ENCODE measurements around the gene CXCR6. TPM values are rescaled to one million over a fixed set of nuclear protein-coding genes. Genes with fewer than 3 reads are reported as not detected.

CXCR6 gene
- total RNA-seq (2014; rRNA removed; shearing (Covaris generic)) = 0.27 TPM in 1 of 2 replicates, not detected in the other

DNA sequence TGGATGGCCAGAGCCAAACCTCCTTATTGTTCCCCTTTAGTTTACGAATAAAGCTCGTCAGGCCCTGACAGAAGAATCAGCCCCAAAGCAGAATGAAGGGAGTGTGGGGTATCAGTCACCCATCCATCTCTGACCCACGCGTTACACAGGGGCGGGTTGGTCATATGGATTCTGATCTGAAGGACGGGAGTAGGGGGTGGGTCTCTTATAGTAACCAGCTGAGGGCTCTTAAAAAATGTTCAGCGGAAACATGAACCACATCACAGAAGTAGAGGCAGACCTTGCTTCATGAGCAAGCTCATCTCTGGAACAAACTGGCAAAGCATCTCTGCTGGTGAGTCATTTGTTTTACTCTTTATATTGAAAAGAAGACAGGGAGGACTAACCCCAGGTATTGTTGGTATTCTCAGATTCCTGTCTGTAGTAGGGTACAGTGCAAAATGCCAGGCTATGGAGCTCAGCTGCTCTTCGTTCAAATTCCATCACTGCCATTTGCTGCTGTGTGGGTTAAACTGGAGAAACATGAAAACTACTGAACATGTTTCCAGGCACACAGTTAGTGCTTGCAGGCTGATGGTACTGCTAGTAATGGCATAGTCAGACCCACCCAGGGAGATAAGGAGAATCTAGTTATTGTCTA is at the start of gene CXCR6:
CXCR6 (plus strand) TSS at position 258 of the 640 bp plus-strand sequence. CDS start 3,018 bp downstream, outside the sequence.
- DNase-seq (ENCODE audit: low spot score) = no peak
- in situ Hi-C loops (cut with HindIII; ENCODE audit: low sequenced_read_pairs) = no loop called here

DNA sequence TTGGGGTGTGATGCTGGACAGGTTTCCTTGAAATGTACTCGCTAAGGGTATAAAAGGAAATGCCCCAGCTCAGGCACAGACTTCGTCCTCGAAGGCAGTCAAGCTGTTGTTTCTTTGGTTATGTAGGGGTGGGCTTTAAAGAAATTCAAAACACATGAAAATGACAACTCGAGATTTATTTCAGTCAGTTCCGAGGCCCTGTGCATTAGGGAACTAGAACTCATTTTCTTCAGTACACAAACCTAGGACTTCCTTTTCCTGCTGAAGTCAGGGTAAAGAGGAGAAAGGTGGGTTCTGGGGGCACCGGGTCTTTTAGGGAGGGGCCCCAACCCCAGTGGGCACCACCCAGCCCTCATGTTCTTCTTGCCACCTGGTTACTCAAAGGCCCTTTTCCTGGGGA is 49.2 kb upstream of the CXCR6 start:
- in situ Hi-C loops (cut with HindIII; ENCODE audit: low sequenced_read_pairs) = no loop called here
- DNase-seq (ENCODE audit: low spot score) = no peak

DNA sequence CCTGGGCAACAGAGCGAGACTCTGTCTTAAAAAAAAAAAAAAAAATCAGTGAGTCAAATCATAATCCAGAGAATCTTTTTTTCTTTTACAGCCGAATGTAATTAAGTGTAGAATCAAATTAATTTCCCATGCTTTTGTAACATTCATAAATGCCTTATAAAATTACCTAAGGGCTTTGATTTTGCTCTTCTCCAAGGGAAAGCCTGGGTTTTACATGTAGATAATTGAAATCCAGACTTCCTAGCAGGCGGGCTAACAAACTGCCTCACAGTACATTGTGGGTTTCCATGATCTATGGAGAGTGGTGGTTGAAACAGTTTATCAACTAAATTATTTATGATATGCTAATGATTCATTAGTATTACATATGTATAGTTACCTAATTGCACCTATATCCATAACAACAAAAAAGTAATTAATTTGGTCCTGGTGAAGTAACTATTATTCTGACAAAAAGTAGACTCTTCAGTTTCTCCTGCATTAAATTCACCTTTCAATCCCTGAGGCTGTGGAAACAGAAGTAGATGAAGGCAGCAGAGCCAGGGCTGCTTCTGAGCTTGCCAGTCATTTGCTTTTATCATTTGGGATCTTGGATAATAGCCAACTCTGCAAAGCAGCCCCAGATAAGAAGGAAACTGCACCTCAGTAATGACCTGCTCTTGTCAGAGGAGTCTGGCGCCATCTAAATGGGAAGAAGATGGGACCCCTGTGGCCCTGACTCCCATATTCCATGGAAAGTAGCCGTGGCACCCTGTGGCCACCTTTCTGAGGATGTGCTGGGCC is 47.4 kb upstream of the CXCR6 start:
- no peak for DNase-seq (ENCODE audit: low spot score)
- in situ Hi-C loops (cut with HindIII; ENCODE audit: low sequenced_read_pairs) = no loop called here

DNA sequence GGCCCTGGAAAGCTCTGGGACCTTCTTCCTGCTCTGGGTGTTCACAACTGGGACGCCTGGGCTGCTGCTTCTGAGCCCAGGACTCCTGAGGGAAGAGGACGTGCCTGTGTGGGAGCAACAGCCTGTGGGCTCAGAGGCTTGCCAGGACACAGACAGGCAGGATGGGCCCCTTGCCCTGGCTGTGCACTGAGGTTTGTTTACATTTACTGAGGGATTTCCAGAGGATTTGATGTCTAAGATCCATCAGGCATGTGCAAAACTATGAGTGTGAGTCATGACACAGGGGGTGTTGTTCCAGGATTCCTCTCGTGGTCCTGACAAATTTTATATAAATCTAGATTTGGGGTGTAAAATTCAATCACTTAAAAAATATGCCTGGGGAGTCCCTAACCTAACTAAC is 46.3 kb upstream of the CXCR6 start:
- no peak for DNase-seq (ENCODE audit: low spot score)
- in situ Hi-C loops (cut with HindIII; ENCODE audit: low sequenced_read_pairs) = no loop called here

DNA sequence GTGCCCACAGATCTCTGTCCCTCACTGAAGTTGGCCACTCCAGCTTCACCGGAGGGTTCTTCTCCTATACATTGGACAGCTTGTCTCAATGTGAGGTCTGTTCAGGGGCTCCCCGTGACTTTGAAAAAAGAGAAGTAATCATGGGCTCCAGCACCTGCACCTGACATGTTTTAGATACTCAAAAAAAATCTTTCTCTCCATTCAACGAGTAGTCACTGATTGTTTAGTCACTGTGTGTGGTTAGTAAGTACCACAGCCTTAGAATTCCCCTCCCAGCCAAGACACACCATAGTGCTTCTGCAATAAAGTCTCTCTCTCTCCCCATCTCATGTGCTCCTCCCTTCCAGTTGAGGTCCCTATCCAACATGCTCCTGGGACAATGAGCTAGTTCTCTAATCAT is 38.3 kb upstream of the CXCR6 start:
- in situ Hi-C loops (cut with HindIII; ENCODE audit: low sequenced_read_pairs) = no loop called here
- no peak for DNase-seq (ENCODE audit: low spot score)

DNA sequence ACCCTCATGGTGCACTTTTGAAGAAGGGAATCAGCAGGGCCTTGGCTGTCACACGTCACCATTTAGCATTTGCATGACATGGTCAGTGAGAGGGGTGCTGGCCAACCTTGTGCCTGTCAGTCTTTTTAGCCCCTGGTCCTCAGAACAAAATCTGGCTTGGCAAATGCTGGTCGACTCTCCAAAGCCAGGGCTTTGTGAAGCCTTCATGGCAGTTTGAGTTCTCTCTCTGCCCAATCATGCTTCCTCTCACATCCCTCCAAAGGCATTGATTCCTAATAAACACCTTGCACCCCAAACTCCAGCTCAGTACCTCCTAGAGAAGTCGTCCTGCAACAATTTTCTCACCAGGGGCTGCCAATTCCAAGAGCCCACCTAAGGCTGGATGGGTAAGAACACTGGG is 37.5 kb upstream of the CXCR6 start:
- no peak for DNase-seq (ENCODE audit: low spot score)
- in situ Hi-C loops (cut with HindIII; ENCODE audit: low sequenced_read_pairs) = no loop called here

DNA sequence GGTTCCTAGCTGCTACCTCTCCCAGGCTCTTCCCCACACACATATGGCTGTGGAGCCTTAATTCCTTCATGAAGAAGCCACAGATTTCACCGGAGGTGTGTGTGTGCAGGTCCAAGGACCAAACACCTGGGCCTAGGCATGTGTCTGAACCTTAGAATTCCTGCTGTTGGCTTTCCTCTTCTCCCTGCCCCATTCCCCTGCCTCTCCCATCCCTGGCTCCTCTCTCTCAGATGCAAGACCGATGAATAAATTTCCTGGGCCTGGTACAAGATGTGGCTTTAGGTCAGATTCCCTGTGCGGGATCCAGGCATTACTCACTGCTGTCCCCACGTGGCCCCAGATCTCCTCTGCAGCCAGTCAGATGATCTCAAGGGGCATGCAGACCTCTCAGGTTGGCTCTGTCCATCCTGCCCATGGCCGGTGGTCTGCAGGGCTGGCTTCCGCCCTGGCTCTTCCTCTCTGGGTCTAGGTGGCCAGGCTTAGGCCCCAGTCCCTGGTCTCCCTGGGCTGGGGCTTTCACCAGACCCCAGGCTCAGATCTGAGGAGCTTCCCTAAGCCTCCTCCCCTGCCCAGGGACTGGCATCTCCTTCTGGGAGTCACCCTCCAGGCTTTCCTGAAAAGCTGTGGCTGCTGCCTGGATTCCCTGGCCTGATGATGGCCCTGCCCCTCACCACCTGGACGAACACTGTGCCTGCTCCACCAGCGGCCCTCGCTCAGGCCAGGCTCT is 36.4 kb upstream of the CXCR6 start:
- DNase-seq (ENCODE audit: low spot score) = no peak
- in situ Hi-C loops (cut with HindIII; ENCODE audit: low sequenced_read_pairs) = no loop called here

DNA sequence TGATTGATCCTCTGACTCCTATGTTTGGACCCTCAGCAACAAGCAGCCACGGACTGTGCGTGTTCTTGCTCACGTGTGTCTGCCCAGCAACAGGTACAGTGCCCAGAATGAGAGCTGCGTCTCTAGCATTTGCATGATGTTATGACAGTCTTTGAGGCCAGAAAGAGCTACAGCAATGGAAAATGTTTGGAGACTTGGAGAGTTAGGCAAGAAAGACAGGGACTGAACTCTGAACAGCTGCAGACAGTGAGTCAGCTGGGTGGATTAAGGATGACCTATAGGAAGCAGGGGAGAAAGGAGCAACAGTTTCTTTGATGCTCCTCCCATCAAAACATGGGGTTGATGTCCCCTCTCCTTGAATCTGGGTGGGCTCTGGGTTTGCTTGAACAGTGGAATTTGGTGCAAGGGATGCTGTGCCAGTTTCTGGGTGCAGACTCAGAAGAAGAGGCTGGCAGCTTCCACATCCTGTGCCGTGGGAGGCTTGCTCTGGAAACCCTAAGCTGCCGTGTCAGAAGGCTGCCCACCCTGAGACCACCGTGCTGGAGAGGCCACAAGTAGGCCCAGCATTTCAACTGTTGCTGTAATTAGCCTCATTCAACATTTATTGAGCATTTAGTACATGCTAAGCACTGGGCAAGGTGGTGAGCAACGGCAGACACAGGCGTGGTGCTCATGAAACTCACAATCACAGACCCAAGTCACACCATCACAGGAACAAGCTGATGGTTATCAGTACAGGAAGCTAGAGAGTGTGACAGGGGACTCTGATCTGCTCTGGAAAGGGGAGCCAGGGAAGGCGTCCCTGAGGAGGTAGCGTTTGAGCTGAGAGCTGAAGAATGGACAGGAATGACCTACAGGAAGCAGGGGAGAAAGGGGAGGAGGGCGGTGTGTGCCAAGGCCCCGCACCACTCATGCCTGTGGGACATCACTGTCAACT is 35.2 kb upstream of the CXCR6 start:
- DNase-seq (ENCODE audit: low spot score) = no peak
- in situ Hi-C loops (cut with HindIII; ENCODE audit: low sequenced_read_pairs) = no loop called here

DNA sequence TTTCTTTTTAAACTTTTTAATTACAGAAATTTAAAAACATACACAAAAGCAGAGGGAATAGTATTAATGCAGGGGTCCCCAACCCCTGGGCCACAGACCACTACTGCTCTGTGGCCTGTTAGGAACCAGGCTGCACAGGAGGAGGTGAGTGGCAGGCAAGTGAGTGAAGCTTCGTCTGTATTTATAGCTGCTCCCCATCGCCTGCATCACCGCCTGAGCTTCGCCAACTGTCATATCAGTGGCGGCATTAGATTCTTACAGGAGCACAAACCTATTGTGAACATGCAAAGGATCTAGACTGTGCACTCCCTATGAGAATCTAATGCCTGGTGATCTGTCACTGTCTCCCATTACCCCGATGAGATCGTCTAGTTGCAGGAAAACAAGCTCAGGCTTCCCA is 34.5 kb upstream of the CXCR6 start:
- no peak for DNase-seq (ENCODE audit: low spot score)
- in situ Hi-C loops (cut with HindIII; ENCODE audit: low sequenced_read_pairs) = no loop called here

DNA sequence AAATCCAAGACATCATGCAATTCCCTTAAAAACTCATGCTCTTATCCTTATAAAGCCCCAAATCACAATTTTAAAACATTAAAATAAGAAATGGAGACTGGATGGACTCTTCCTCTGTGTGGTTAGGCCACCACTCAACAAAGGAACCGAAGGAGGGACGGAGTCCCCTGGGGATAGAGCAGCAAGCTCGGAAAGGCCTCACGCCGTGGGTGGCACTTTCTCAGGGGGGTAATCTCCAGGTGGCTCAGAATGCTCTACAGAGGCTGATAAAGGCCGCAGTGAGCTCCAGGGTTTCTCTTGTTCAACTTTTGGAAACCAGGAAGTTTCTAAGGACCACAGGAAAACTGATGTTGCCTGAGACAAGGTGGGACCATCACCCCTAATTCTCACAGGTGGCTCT is 33.7 kb upstream of the CXCR6 start:
- in situ Hi-C loops (cut with HindIII; ENCODE audit: low sequenced_read_pairs) = no loop called here
- no peak for DNase-seq (ENCODE audit: low spot score)

DNA sequence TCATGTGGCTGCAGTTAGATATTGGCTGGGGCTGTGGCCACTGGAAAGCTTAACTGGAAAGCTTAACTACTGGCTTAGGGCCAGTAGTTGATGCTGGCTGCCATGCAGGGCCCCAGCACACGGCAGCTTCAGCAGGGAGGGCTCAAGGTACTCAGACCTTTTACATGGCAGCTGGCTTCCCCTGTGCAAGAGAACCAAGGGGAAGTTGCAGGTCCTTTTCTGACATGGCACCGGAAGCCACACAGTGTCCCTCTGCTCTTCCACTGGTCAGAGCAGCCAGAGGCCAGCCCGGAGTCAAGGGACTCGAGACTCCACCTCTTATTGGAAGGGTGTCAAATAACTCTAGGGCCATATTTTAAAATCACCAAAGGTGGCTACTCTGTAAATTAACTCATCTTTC is 32.4 kb upstream of the CXCR6 start:
- no peak for DNase-seq (ENCODE audit: low spot score)
- in situ Hi-C loops (cut with HindIII; ENCODE audit: low sequenced_read_pairs) = no loop called here

DNA sequence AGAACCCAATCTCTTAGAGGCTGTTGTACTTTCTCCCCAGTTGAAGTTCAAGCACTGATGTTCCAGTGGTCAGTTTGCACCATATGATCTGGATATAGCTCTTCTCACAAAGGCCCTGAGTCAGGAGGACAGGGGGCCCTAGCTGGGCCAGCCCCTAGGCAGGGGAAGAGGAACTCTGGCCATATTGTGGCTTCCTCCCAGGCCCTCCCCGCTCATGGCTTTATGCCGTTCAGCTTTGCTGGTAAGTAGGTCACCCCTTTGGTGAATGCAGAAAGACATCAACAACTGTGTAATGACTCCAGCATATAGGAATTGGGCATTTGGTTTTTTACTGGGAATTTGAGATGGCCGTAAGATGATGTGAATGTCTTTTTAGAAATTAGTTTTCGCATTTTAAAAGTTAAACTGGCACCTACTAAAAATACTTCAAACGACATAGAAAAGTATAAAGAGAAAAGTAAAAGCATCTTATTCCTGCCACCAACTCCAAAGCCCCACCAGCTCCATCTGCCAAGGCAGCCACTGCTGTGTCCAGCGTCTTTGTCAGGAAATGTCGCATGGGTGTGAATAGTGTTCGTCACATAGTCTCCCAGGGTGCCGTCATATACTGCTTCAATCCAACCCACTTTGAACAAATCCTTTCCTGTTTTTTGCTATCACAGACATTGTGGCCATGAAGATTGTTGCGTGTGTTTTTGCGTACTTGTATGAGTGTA is 31.6 kb upstream of the CXCR6 start:
- in situ Hi-C loops (cut with HindIII; ENCODE audit: low sequenced_read_pairs) = no loop called here
- DNase-seq (ENCODE audit: low spot score) = peak; percentile 35

DNA sequence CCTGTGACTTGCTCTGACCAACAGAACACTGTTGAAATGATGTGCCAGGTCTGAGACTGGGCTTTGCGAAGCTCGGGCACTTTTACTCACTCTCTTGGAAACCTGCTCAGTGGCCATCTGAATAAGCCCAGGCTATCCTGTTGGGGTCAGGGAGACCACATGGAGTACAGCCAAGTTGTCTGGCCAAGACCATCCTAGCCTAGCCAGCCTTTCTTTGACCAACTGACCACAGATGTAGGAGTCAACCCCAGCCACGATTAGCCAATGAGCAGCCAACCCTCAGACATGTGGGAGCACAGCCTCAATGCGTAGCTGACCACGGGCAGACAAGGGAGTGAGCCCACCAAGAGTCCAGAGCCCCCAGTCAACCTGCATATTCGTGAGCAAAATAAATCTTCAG is 30.8 kb upstream of the CXCR6 start:
- DNase-seq (ENCODE audit: low spot score) = no peak
- in situ Hi-C loops (cut with HindIII; ENCODE audit: low sequenced_read_pairs) = no loop called here

DNA sequence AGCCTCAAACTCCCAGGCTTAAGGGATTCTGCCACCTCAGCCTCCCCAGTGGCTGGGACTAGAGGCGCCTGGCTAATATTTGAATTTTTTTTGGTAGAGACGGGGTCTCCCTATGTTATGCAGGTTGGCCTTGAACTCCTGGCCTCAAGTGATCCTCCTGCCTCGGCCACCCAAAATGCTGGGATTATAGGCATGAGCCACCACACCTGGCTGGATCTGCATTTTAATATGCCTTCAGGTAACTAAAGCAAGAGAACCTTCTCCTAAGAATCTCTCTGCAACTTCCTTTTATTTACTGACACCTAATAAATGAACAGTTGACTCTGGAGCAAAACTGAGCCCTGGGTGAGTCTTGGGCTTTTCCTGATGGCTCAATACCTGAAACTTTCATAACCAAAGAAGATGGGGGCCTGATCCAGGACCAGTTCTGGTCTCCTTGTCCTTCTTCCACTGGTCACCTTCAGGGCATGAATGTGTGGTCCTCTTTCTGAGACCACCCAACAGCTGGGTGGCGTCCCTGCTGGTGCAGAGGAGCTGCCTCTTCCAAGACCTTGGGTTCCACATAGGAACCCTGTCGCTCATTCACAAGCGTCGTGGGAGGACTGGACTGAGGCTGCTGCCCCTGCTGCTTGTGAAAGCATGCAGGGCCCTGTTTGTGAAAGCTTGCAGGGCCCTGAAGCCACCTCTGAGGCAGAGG is 28.8 kb upstream of the CXCR6 start:
- in situ Hi-C loops (cut with HindIII; ENCODE audit: low sequenced_read_pairs) = no loop called here
- no peak for DNase-seq (ENCODE audit: low spot score)

DNA sequence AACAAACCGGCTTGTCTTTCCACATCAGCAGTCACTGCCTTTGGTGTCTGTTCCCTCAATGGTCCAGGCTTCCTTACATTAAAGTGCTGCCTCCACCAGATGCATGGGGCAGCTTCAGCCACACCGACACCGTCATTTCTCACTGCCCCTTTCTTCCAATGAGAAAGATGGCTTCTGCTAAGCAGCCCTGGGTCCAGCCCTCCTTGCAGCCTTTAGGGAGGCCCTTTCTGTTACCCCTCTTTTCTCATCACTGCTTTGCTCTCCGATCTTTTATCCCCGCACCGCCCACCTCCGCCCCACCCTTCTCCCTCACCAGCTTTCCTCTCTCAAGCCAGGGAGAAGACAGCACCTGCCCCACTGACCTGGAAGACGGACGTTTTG is 28.2 kb upstream of the CXCR6 start:
- DNase-seq (ENCODE audit: low spot score) = no peak

DNA sequence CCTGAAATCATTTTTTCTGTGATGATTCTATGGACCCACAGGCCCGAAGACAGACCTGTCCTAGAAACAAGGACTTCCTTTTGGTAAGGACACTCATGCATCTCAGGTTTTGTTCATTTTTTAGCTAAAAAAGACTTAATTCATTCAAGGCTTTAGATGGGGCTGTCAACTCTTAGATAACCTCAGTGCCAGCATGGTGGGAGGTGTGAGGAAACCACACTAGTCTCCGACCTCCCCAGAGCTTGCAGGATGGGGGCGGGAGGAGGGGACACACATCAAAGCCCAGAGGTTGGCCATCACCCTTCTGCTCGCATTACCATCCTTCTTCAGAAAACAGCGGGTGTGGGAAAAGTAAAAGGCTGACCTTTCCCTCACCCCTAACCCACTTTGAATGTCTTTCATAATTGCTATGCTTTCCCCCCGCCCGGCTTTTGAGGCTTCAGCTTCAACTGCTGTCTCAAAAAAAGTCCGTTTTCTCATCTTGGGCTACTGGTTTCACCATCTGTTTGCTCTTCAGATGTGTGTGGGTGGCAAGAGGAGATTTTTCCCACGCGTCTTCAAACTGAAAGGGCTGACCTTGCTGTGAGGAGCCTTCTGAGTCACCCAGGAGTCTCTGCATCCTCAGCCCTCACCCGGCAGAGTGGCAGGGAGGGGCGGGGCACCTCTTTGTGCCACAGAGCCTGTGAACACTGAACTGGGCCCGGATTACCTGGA is 27.6 kb upstream of the CXCR6 start:
- no peak for DNase-seq (ENCODE audit: low spot score)

More for the DNA sequence above, 28.2 kb upstream of the CXCR6 start:
- in situ Hi-C loops (cut with HindIII; ENCODE audit: low sequenced_read_pairs) = no loop called here

DNA sequence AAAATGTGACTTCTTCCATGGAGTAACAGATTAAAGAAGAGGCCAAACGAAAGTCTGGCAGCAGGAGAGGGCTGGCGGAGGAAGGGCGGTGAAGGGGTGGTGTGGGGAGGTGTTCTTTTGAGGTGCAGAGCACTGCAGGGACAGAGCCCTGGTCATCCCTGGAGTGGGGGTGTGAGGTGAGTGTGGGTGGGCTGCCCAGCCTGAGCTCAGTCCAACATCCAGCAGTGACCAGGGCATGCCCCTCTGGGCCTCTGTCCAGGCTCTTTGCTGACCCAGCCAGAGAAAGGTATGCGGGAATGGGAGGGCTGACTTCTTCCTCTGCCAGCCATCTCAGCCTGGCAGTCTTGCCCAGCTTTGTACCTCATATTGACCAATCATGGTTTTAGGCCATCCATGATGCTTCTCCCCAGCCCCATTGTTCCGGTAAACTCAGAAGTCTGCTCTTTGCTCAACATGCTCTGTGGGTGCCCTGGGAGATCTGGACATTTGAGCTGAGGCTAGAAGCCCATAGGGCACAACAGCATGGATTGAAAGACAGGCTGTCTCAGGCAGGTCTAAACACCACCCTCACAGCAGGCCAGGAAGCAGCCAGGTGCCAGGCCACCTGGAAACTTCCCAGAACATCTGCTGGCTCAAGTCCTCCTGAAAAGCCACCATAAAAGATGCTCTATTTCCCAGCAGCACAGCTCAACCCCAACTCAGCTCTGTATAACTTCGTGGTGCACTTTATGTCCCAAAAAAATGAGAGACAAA is 25.9 kb upstream of the CXCR6 start:
- in situ Hi-C loops (cut with HindIII; ENCODE audit: low sequenced_read_pairs) = no loop called here

More for the DNA sequence above, 27.6 kb upstream of the CXCR6 start:
- in situ Hi-C loops (cut with HindIII; ENCODE audit: low sequenced_read_pairs) = no loop called here

More for the DNA sequence above, 25.9 kb upstream of the CXCR6 start:
- DNase-seq (ENCODE audit: low spot score) = no peak

Data from G401 (cell line).